ENCODE data around the gene PNPLA3.

Gene PNPLA3, protein sequence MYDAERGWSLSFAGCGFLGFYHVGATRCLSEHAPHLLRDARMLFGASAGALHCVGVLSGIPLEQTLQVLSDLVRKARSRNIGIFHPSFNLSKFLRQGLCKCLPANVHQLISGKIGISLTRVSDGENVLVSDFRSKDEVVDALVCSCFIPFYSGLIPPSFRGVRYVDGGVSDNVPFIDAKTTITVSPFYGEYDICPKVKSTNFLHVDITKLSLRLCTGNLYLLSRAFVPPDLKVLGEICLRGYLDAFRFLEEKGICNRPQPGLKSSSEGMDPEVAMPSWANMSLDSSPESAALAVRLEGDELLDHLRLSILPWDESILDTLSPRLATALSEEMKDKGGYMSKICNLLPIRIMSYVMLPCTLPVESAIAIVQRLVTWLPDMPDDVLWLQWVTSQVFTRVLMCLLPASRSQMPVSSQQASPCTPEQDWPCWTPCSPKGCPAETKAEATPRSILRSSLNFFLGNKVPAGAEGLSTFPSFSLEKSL

DNA sequence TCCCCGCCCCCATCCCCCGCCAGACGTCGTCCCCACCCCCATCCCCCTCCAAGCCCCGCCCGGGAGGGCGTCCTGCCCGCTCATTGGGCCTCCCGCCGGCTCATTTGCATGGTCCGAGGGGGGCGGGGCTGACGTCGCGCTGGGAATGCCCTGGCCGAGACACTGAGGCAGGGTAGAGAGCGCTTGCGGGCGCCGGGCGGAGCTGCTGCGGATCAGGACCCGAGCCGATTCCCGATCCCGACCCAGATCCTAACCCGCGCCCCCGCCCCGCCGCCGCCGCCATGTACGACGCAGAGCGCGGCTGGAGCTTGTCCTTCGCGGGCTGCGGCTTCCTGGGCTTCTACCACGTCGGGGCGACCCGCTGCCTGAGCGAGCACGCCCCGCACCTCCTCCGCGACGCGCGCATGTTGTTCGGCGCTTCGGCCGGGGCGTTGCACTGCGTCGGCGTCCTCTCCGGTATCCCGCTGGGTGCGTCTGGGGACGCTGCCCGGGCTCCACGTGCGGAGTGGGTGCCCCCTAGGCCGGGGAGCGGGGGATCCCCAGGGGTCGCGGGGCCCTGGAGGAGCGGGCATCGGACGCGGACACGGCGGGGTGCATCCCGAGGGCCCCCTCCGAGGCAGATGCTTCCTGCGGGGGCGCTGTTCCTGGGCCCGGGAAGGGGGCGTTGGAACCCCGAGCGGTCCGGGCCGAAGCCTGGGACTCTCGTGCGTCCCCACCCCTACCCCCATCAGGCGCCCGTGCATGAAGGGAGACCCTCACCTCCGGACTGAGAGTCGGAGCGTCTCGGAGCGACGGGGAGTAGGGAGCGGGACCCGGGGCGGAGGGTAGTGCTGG, at the start of gene PNPLA3:
Gene PNPLA3, plus strand, starts transcription at position 175 of the 834 bp plus-strand sequence. Its CDS starts 107 bp downstream, at position 282.
- peak; percentile 96 for DNase-seq (ENCODE audit: low spot score)

DNA sequence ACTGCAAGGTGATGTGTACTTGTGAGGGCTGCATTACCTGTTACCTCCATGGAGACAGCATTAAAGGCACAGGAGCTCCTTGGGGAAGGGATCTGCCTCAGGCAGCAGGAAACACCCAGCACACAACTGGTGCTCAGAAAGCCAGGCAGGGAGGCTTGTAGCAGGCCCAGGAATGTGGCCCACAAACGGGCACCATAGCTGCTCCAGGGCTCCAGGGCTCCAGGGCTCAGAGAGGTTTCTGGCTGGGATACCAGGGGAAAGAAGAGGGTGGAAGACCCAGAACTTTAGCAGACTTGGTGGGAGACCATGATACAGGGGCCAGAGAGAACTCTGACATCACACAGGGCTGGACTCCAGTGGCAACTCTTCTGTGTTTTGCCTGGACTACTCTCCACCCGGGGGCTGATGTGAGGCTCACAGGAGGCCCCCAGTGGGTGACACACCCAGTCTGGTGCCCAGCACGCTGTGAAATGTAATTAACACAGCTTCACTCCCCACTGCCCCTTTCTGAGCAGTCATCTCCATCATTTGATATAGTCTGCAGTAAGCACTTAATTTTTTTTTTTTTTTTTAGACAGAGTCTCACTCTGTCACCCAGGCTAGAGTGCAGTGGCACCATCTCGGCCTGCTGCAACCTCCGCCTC, 46.6 kb upstream of the PNPLA3 start:
- peak; percentile 6 for DNase-seq (ENCODE audit: low spot score)

DNA sequence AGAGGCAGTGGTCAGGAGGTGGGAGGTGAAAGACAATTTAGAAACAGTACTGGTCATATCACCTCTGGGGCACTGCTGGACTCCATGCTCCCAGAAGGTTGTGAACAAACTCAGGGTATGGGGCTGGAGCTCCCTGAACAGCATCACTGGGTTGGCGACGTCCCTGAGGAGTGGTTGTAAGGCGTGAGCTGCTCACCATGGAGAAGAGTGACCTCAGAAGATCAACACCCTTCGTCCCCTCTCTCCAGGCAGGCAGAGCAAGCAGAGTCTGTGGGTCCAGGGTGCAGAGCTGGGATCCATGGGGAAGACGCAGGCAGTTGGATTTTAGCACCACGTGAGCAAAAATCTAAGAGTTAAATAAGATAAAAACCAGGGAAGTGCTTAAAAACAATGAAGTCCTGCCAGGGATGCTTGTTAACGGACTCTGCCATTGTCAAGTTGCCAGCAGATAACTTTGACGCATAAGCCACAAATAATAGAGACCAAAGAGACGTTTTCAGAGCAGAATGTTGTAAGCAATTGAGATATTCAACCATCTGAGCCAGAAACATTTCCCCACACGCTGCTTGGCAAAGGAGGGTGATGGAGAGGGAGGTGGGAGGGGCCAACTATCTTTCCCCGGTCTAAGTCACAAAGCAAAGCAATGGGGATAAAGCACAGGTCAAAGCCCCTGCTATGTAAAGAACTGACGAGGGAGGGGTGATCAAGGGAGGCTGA, 45.4 kb upstream of the PNPLA3 start:
- DNase-seq (ENCODE audit: low spot score), result peak; percentile 8

DNA sequence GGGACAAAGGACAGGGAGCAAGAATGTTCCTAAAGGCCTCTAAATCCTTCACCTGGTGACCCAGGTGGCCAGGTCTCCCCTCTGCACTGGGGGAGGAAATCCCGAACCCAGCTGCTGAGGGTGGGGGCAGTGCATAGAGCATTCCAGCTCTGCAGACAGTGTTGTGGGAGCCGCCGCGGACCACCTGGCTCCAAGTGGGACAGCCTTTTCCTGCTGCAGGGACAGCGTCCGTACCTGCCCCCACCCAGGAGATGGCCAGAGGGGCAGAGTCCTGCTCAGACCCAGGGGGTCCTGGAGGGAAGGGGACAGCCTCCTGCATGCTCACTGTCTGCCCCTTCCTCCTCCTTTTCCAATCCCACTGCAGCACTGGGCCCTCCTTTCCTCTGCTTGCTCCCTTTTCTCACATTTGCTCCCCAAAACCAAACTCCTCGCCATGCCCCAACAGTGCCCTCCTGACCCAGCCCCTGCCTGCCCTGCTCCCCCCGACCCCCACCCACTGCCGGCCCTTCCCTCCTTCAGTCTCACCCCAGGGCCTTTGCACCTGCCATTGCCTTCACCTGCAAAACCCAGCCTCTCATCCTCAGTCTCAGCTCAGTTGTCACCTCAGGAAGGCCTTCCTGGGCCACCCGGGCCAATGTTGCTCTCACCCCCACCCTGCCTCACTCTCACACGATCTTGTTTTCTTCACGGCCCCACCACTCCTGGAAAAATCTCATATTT, 44.6 kb upstream of the PNPLA3 start:
- DNase-seq (ENCODE audit: low spot score), result peak; percentile 9

DNA sequence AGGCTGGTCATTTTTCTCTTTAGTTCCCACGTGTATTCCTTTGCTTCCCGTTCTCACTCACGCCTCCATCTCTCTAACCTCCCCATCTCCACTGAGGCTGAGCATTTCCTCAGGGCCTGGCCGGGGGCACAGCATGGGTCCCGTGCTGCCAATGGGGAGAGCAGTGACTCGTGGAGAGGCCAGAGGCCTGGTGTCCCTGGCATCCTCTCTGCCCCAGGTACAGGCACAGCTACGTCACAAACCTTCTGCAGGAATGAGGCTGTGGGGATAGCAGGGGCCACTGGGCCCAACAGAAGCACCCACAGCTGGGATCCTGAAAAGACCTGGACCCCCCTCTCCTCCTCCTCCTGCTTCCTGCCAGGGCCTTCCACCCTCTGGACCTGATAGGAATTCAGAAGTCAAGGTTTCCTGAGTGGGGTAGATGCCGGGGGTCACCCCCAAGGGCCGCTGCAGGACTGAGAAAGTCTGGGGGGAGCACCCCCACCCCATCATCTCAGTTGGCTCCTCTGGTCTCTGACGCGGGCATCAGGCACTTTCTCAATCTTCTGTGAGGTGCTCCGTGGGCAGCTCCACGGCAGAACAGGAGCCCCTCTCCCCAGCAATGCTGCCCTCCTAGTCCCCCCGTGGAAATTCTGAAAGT, 43.6 kb upstream of the PNPLA3 start:
- DNase-seq (ENCODE audit: low spot score), result peak; percentile 25

DNA sequence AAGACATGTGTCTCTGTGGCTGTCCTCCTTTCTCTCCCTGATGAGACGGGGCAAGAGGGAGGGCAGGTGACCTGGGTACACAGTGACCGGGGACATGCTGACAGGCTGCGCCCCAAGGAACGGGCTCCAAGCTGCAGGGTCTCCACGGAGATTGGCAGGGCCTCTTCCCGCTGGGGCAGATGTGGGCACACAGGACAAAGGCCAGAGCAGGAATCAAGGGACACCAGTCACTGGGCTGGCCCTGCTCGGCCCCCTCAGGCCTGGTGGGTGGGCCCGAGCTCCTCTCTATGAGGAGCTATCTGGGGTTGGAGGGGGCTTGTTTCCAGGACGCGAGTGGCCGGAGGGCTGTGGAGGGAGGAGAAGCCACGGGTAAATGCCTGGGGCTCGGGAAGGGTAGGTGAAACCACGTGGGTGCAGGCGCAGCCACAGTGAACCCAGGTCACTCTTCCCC, 43.0 kb upstream of the PNPLA3 start:
- DNase-seq (ENCODE audit: low spot score), result peak; percentile 18

DNA sequence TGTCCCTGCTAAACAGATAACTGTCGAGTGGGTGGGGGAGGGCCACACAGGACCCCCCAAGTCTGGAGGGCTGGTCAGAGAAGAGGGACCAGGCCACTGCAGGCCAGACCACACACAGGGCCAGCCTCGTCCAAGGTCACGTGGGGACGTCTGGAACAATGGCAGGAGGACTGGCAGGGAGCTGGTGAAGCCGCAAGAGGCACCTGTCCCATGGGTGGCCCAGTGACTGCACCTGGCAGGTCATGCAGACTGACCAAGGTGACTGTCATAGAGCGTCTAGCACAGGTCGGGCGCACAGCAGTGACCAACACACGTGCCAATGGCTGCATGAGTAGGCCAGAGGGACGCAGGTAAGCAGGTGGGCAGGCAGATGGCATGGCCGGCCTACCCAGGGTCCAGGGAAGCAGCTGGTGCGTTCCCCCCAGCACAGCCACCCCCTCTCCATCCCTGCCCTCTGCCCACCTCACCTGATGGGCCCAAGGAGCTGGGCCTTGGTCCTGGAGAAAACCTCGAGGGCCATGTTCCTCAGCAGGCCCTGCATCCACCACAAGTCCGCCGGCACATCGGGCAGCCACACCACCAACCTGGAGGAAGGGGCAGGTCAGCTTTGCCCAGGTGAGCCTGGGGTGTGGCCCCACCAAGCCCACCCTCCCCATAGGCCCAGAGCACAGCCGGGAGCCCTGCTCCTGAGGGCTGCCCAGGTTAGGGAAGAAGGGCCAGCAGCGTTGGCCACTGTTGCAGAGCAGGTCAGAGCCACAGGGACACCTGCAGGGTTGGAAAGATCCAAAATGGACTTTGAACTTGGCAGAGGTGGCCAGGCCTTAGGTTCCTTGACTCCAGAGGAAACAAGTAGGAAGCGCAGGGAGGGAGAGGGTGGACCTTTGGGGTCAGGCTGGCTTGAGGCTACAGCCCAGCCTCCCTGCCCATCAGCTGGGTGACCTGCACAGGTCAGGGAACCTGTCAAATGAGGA, 42.2 kb upstream of the PNPLA3 start:
- DNase-seq (ENCODE audit: low spot score), result peak; percentile 20

DNA sequence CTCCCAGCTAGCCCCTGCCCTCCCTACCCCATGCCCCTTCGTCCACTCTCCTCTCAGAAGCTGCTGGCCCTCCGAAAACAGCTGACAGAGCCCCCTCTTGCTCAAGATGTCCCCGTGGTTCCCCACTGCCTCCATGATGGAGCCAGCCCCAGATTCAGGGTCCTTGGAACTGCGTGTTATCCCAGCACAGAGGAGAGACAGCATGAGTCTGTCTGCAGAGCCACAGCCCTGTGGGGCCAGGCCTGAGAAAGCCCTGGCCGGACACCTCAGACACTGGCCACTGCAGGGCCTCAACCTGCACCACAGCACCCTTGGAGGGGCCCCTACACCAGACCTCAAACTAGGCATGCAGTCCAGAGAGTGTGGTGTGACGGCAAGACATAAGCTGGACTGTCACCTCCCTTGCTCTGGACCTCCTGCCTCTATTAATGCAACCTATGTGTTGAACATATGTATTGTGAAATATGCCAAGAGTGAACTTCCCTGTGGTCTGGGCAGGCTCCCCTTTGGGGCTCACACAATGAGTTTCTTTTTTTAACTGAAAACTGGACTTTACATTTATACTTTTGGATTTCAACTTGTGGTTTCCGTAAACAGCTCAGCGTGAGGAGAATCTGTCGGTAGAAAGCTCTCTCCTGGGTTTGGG, 41.4 kb upstream of the PNPLA3 start:
- DNase-seq (ENCODE audit: low spot score), result peak; percentile 18

DNA sequence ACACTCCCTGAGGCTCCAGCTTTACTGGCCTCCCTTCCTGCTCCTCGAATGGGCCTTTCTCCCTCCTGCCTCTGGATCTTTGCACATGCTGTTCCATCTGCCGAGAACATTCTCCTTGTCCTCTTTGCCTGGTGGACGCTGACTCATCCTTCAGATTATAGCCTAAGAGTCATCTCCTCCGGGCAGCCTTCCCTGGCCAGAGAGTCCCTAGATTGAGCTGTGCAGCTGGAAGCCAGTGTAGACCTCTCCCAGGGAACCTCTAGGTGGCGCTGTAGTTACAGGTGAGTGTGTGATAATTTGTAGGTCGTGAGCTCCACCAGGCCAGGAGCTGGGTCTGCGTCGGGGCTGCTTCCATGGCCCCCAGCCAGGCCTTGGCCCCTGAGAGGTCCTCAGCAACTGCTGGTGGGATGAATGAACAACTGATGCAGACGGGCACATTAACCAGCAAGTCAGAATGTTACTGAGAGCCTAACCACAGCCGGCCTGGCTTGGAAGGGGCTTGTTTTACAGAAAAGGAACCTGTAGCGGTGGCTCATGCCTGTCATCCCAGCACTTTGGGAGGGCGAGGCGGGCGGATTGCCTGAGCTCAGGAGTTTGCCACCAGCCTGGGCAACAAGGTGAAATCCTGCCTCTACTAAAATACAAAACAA, 40.5 kb upstream of the PNPLA3 start:
- DNase-seq (ENCODE audit: low spot score), result peak; percentile 84

DNA sequence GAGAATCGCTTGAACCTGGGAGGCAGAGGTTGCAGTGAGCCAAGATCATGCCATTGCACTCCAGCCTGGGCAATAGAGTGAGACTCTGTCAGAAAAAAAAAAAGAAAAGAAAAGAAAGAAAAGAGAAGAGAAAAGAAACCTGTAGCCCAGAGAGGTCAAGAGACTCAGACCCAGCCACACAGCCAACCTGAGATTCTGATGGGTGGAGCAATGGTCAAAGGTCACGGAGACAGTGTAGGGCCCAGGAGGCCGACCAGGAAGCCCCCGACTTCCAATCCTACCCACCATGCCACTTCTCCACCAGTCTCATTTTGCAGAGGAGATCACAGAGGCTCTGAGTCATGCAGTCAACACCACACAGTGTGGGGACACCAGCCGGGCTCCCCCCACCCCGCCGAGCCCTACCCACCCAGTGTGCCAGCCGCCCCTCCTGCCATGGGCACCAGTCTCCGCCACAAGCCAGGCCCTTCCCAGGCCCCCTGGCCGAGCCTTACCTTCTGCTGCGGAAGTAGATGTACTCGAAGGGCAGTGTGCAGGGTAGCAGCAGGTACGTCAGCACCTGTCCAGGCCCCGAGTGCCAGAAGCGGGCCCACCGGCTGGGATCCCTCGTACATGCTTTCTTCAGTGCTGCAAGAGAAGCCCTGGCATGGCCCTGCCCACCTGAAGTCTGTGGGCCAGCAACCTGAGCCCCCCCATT, 39.7 kb upstream of the PNPLA3 start:
- peak; percentile 23 for DNase-seq (ENCODE audit: low spot score)

DNA sequence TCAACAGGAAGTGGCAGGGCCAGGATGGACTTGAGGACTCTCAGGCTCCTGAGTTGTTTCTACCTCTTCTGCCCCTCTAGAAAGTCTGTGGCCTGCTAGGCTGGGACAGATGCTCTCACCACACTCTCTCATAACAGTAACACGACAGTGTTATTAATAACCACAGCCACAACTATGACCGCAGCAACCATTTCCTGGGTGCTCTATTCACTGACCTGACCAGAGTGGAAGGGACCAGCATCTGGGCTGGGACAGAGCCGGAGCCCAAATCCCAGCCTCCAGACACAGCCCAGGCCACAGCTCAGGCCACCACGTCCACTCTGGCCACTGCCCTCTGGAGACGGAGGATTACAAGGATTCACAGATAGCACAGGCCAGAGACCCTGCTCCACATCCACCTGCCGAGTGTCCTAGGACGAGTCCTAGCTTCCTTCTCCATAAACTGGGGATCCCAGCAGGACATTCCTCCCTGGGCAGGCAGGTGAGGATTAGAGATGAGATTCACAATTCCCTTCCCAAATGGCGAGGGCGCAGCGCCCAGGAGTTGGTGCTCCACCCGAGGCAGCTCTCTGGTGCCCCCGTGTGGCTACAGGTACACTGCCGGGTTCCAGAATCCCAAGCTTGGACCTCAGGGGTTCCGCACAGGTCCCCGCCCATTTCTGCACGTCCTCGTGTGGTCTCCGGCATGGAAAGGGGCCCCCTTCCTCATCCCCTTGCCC, 38.8 kb upstream of the PNPLA3 start:
- peak; percentile 88 for DNase-seq (ENCODE audit: low spot score)

DNA sequence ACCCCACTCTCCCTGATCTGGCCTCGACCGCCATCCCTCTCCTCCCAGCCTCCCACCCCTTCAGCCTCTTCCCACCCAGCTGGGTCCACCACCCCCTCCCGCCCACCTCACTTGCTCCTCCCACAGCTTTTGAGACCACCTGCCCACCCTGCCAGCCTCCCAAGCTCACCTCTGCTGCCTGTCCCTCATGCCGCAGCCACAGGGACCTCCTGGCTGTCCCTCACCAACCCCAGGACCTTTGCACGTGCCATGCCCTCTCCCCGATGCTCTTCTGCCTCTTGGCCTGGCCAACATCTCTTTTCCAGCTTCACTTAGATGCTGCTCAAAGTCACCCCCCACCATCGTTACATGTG, 38.3 kb upstream of the PNPLA3 start:
- DNase-seq (ENCODE audit: low spot score), result no peak

DNA sequence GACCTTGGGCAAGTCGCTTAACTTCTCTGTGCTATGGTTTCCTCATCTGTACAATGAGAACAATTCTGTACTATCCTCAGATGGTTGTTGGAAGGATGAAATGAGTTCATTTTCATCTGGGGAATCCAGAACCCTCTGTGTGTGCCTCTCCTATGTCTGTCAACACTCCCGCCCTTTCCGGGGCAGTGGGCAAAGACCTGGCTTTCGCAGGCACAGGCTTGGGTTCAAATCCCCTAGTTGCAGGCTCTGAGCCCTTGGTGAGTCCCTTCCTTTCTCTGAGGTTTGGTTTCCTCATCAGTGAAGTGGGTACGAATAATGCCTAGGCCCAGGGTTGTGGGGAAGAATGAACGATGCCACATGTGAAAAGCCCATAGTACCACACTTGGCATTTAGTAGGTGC, 37.8 kb upstream of the PNPLA3 start:
- peak; percentile 5 for DNase-seq (ENCODE audit: low spot score)

DNA sequence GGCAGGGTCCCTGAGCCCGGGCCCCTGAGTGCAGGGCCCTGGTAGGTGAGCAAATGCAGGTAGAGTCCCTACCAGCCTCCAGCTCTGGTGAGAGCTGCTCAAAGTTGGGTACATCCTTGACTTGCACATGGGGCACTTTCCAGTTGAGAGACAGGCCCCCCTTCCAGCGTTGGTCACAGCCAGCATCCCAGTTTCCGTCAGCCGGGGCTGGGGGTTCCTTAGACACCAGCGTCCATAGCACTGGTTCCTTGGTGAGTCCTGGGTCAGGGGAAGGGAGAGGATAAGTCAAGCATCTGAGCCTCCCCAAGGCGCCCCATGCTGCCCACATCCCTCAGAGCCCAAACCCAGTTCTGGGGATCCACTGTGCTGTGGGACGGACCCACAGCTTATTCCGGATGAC, 37.4 kb upstream of the PNPLA3 start:
- DNase-seq (ENCODE audit: low spot score), result peak; percentile 15

DNA sequence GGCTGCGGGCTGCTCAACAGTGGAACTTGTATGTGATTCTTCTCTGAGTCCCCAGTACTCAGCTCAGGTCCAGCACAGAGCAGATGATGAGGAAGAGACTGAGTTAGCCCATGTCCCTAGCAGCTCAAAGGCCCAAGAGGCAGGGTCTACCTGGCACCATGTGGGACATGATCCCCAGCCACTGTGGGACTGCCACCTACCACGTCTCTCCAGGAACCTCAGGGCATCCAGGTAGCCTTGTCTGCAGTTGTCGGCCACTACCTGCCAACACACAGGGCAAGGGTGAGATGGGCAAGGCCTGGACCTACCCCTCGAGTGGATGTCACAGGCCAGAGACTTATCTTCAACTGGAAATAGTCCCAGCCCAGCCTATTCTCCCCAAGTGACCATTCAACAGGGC, 36.2 kb upstream of the PNPLA3 start:
- peak; percentile 18 for DNase-seq (ENCODE audit: low spot score)

DNA sequence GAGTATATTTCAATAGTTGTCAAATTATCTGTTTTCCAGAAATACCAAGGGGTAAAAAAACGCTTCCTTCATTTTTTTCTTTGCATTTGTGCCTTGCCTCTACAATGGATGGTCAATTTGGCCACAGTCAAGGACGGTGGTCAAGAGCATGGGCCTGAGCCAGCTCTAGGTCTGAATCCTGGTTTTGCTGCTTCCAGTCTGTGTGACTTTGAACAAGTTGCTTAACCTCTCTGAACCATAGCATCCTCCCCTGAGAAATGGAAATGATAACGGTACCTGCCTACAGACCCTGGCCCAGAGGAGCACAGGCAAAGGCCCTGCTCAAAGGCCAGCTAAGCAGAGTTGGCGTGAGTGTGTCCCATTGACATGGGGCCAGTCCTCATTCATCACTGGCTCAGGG, 34.9 kb upstream of the PNPLA3 start:
- DNase-seq (ENCODE audit: low spot score), result no peak

DNA sequence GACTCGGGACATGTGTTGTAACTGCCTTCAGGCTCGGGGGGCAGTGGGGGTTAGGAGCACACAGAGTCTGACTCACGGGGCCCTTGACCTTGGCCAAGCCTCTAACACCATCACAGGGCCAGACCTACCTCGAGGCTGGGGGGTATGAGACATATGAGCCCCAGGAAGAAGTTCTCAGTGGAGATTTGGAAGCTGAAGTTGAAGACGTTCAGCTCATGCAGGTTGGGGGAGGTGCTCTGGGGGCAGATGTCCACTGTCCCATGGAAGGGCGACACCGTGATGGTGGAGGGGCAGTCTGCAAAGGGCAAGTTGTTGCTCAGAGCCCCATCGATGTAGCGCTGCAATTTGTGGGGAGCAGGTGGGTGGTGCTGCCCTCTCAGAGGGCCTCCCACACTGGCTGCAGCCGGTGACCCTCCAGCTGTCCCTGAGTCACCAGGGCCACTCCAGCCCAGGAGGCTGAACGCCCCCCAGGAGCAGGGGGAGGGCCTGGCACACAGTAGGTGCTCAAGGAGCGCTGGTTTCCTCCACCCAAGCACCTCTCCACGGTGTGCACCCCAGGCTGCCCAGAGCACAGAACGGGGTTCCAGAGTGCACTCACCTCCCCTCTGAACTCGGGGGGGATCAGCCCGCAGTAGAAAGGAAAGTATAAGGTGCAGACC, 34.3 kb upstream of the PNPLA3 start:
- DNase-seq (ENCODE audit: low spot score), result peak; percentile 7

All from D341Med (cell line).